GM12801 (cell line): ENCODE data around the gene MIB2.

Experiments used
- CTCF ChIP-seq: IDR thresholded peaks from one replicate; pipeline ENCODE4 v1.5.1; 2011; ENCODE audit warnings: control low read depth; ENCODE audit not compliant: insufficient read length; ENCODE audit errors: extremely low read depth

Gene MIB2

GRCh38 chr1:1615256-1616044 lies at the start of gene MIB2:
MIB2 (plus strand) TSS chr1:1615500; CDS start chr1:1623453, 7,953 bp downstream.
- TF ChIP-seq CTCF: no peak

DNA sequence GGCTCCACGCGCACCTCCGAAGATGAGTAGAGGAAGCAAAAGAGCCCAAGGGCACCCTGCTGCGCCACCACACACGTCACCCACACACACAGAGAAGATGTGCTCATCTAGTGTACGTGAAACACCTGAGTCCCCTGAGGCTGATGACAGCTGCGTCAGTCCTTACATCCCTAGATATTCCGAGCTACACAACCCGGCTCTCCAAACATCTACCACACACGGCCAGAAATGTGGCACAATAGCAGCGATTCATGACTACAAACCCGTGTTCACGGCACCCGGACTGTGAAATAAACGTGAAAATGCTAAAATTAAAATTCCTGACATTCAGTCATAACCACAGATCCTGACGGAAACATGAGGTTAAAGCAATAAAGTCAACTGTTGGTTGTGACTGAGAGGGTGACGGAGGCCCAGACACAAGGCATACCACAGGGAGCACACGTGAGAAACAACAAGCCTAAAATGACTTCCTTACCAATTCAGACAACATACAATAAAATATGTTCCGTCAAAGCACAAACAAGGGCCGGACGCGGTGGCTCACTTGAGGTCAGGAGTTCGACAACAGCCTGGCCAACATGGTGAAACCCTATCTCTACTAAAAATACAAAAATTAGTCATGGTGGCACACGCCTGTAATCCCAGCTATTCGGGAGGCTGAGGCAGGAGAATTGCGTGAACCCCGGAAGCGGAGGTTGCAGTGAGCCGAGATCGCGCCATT lies 48.0 kb upstream of the MIB2 start:
- no peak for TF ChIP-seq CTCF

- TF ChIP-seq CTCF: no peak
Measured at GRCh38 chr1:1567891-1568291, 47.4 kb upstream of the MIB2 start.

DNA sequence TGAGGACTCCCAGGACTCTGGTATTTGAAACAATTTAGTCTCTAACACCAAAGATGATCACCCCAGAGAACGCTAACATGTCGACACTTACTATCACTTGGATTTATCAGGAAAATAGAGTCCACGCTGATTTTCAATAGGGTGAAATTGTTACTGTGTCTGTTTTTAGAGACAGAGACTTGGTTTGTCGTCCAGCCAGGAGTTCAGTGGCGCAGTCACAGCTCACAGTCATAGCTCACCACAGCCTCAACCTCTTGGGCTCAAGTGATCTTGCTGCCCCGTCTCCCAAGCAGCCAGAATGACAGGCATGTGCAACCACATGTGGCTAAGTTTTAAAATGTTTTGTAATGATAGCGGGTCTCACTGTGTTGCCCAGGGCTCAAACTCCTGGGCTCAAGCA lies 46.0 kb upstream of the MIB2 start:
- no peak for TF ChIP-seq CTCF

DNA sequence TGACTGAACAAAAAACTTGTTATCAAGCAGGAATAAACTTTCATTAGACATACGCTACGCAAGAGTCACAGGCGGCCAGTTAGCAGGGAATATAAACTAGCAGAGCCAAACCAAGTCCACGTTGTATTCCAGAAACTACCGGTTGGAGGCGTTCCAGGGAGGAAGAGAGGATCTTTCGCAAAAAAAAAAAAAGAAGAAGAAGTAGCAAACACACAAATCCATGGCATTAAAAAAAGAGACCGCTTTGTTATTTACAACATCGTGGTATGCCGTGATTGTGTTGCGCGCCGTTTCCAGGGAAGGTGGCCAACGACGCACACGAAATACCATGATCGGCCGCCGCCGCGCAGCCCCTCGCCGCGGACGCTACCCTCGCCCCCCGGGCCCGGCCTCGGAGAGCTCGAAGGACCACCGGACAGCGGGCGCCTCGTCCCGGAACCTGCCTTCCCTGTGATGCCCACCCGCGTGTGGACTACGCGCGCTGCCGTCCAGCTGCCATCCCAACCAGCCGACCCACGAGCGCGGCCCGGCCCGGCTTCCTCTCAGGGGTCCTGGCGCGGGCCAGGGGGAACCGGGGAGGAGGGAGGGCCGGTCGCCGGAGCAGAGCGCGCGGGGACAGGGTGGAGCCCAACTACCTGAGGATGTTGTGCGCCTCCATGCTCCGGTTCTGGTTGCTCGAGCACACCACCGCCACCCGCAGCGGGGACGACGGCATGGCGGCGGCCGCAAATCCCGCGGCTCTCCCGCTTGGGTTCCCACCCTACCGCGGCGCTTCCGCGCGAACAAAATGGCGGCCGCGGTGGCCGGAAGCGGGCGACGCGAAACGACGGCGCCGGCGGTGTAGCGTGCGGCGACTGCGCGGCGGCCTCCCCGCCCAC lies 41.2 kb upstream of the MIB2 start:
- TF ChIP-seq CTCF: no peak

- no peak for TF ChIP-seq CTCF
Measured at GRCh38 chr1:1574721-1575537, 40.4 kb upstream of the MIB2 start, which contains the start of gene SSU72. SSU72 (minus strand) TSS chr1:1574863; CDS start chr1:1574557, 306 bp downstream.
